Muscle layer of duodenum (tissue), 2 donors: Measurements from ENCODE around the gene TOP2A.

ENCODE experiments used
- H3K27ac ChIP-seq: one replicate; pipeline ENCODE4 v1.7.0; 2013; ENCODE audit warnings: mild to moderate bottlenecking, low read length
- H3K27me3 ChIP-seq: one replicate; pipeline ENCODE4 v1.7.0; 2013; ENCODE audit warnings: low read depth, mild to moderate bottlenecking, control low read depth, low read length
- H3K36me3 ChIP-seq, 2 donors: one replicate each; pipeline ENCODE4 v1.7.0; 2013; ENCODE audit warnings: low read length in 2 of 2, control low read depth in 1 of 2, mild to moderate bottlenecking in 1 of 2; ENCODE audit not compliant: insufficient read depth in 2 of 2, control insufficient read depth in 1 of 2
- H3K4me1 ChIP-seq, 2 donors: one replicate each; pipeline ENCODE4 v1.7.0; 2013; ENCODE audit warnings: low read length in 2 of 2, mild to moderate bottlenecking in 2 of 2, control low read depth in 1 of 2, moderate library complexity in 1 of 2; ENCODE audit not compliant: insufficient read depth in 2 of 2, control insufficient read depth in 1 of 2
- H3K4me3 ChIP-seq, 2 donors: one replicate each; pipeline ENCODE4 v1.7.0; 2013; ENCODE audit warnings: low read length in 2 of 2, low read depth in 1 of 2, mild to moderate bottlenecking in 1 of 2
- H3K9me3 ChIP-seq, 2 donors: one replicate each; pipeline ENCODE4 v1.7.0; 2013; ENCODE audit warnings: low read length in 2 of 2, control low read depth in 1 of 2, mild to moderate bottlenecking in 1 of 2; ENCODE audit not compliant: control insufficient read depth in 1 of 2
- donor health status: healthy.

The TOP2A gene

DNA sequence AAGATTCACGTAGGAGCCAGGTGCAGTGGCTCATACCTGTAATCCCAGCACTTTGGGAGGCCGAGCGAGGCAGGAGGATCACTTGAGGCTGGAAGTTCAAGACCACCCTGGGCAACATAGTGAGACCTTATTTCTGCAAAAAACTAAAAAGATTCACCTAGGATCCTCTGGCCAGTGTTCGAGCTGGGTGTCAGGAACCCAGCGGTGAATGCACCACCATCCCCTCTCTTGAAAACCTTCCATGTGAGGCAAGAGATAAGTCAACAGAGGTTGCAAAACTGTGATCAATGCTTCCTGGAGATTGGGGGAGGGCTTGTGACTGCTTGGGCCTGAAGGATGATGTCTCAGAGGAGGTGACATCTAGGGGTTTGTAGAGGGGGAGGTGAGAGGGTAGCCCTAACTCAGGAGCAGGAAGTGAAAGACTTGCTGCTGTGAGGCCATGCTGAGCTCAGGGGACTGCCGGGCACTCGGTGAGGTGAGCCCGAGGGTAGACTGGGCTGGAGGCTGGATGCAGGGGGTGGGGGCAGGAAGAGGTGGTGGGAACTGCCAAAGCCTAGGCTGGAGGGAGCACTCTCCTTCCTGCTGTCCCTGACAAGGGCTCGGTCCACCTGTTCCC, 64.8 kb downstream of the TOP2A start:
- no peak overlapping the region for H3K4me3 ChIP-seq
- peaks cover 27 to 70% of the 10 kb centered on the region in 2 donors for H3K4me1 ChIP-seq
- no peaks in the 10 kb centered on the region for H3K9me3 ChIP-seq
- no peaks in the 10 kb centered on the region for H3K27me3 ChIP-seq
- no peak overlapping the region for H3K27ac ChIP-seq
- H3K36me3 ChIP-seq, result peaks cover 30 to 66% of the 10 kb centered on the region in 2 donors

DNA sequence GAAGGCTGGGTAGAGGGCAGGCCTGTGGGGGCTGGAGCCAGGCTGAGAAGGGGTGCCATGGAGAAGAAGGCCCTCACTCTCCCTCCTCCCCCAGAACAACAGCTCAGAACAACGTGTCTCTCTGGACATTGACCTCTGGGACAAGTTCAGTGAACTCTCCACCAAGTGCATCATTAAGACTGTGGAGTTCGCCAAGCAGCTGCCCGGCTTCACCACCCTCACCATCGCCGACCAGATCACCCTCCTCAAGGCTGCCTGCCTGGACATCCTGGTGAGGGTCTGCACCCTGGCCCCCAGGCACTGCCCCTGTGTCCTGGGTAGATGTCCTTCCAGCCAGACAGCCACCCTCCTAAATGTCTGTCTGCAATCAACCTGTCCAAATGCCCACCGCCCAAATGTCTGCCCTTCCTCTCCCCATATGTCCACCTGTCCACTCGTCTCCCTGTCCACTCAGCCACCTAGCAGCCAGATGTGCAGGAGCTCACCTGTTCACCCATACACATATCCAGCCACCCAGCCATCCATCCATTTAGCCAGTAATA, 65.4 kb downstream of the TOP2A start:
- no peaks in the 10 kb centered on the region for H3K9me3 ChIP-seq
- no peak overlapping the region for H3K27ac ChIP-seq
- peaks cover 30 to 71% of the 10 kb centered on the region in 2 donors for H3K4me1 ChIP-seq
- H3K4me3 ChIP-seq, result no peak overlapping the region
- H3K27me3 ChIP-seq, result no peaks in the 10 kb centered on the region
- peaks cover 30 to 66% of the 10 kb centered on the region in 2 donors for H3K36me3 ChIP-seq

DNA sequence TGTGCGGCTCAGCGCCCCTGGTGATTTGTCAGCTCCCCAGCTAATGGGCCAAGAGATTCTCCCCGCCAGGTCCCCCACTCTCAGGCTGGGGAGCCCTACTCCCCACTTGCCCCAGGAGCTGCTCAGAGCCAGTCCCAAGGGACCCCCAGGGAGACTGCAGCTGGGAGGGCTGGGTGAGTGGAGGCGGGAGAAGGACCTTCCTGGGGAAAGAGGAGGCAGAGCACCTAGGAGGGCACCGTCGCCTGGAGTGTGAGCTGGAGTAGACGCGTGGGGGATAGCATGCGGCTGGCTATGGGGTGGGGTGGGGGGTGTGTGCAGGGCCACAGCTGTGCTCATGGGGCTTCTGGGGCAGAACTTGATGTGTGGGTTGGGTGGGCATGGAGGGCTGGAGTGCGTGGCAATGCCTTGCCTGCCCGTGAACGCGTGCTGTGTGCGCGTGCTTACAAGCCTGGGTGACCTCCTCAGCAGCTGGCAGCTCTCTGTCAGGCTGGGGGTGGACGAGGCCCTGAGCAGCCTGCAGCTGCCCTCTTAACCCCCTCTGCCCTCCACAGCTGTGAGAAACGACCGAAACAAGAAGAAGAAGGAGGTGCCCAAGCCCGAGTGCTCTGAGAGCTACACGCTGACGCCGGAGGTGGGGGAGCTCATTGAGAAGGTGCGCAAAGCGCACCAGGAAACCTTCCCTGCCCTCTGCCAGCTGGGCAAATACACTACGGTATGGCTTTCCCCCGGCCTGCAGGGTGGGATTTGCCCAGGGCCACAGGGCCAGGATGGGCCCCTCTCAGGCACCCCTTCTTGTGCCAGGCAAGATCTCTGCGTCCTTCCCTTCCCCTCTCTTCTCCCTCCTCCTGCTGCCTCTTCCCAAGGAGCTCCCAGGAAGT, 66.1 kb downstream of the TOP2A start:
- Histone ChIP-seq H3K4me1 (peaks cover 37 to 75% of the 10 kb centered on the region in 2 donors), H3K9me3 (no peaks in the 10 kb centered on the region), H3K27ac (no peak overlapping the region), H3K4me3 (no peak overlapping the region), H3K36me3 (peaks cover 30 to 66% of the 10 kb centered on the region in 2 donors), H3K27me3 (no peaks in the 10 kb centered on the region)

DNA sequence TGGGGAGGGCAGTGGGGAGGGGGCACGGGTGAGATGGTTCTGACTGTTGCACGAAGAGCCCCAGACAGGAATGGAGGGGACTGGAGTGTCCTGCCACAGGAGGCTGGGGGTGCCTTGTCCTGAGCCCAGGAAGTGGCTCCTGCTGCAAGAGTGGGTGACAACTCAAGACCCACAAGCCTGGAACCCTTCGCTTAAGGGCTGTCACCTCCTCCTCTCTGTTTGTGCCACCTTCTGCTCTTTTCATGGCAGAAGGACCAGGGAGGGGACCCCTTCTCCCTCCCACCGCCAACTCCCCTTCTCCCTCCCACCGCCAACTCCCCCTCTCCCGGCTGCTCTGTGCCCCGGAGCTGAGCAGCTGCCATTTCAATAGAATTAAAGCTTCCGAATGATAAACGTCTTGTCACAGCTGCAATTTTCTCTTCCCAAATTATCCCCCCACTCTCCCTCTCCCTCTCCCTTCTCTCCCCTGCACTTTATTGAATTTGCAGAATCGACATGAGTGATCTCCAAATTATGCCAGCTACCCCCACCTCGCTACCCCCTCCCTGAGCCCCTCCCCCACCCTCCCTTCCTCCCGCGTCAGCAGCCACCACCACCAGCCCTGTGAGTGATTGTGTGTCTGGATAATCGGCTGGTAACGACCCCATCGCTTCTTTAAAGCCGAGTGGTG, 66.9 kb downstream of the TOP2A start:
- Histone ChIP-seq H3K4me1 (peaks cover 41 to 76% of the 10 kb centered on the region in 2 donors), H3K27me3 (no peaks in the 10 kb centered on the region), H3K36me3 (peaks cover 30 to 60% of the 10 kb centered on the region in 2 donors), H3K9me3 (no peaks in the 10 kb centered on the region), H3K27ac (no peak overlapping the region), H3K4me3 (no peak overlapping the region)

GRCh38 chr17:40349895-40350688, 67.6 kb downstream of the TOP2A start:
- Histone ChIP-seq H3K9me3 (no peaks in the 10 kb centered on the region), H3K4me1 (peaks cover 44 to 73% of the 10 kb centered on the region in 2 donors), H3K27me3 (no peaks in the 10 kb centered on the region), H3K27ac (no peak overlapping the region), H3K4me3 (peak overlapping the region in 1 of 2 donors; percentile 9), H3K36me3 (peaks cover 30 to 53% of the 10 kb centered on the region in 2 donors)

DNA sequence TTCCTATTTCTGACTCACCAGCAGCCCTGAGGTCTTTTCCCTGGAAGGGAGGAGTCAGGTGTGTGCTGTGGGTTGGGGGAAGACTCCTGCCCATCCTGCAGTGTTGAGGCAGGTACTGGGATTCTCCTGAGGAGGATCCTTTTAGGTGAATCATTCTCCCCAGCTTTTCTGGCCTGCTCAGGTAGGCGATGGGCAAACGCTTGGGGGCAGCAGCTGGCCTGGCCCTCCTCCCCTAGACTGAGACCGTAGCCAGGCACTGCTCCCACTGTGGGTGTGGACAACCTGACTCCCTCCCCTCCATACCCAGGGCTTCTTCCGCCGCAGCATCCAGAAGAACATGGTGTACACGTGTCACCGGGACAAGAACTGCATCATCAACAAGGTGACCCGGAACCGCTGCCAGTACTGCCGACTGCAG, 68.2 kb downstream of the TOP2A start:
- Histone ChIP-seq H3K36me3 (peaks cover 30 to 49% of the 10 kb centered on the region in 2 donors), H3K27me3 (no peaks in the 10 kb centered on the region), H3K4me1 (peaks cover 48 to 71% of the 10 kb centered on the region in 2 donors), H3K27ac (no peak overlapping the region), H3K4me3 (peak overlapping the region in 1 of 2 donors; percentile 9), H3K9me3 (no peaks in the 10 kb centered on the region)

DNA sequence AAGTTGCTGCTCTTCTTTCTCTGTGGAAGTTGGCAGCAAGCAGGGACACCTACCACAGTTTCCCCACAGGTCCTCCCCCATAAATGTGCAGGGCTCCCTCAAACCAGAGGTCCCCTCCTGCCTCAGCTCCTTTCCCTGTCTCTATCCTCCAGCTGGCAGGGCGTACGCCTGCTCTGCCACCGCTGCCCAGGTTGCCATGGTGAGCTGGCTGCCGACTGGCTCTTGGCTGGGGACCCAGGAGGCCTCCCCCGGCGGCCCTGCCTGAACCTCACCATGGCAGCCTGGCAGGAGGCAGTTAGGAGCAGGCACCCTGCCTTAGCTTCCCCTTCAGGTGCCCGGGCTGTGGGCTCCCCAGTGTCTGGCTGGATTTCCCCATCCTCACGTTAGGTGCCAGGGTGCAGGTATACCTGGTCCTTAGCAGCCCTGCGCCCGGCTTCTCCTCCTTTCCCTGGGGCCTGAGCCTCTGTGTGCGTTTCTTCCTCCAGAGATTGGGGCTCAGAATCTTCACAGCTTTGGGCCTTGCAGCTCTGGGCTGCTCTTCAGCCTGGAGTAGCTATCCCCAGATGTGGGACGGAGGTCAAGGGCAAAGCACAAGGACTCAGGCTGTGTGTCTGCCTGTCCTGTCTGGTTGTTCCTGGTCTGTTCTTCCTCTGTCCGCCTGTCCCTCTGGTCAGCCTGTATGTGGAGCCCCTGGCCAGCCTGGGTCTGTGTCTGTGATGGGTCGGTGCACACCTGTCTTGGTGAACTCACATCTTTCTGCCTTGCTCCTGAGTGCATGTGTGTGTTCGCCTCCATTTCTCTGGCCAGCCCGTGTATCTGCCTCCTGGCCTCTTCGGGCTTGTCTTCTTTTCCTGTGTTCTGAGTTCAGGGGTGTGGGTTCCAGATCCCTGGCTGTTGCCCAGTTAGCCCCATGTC, 68.9 kb downstream of the TOP2A start:
- no peaks in the 10 kb centered on the region for H3K27me3 ChIP-seq
- peaks cover 30 to 44% of the 10 kb centered on the region in 2 donors for H3K36me3 ChIP-seq
- peaks cover 50 to 71% of the 10 kb centered on the region in 2 donors for H3K4me1 ChIP-seq
- no peak overlapping the region for H3K27ac ChIP-seq
- H3K4me3 ChIP-seq, result peak overlapping the region; percentile 3 to 37
- no peaks in the 10 kb centered on the region for H3K9me3 ChIP-seq

GRCh38 chr17:40348136-40348504, 69.6 kb downstream of the TOP2A start:
- peak overlapping the region; percentile 4 for H3K27ac ChIP-seq
- peak overlapping the region in 1 of 2 donors; percentile 37 for H3K4me3 ChIP-seq
- peaks cover 50 to 76% of the 10 kb centered on the region in 2 donors for H3K4me1 ChIP-seq
- H3K9me3 ChIP-seq, result no peaks in the 10 kb centered on the region
- H3K36me3 ChIP-seq, result peaks cover 28 to 43% of the 10 kb centered on the region in 2 donors
- no peaks in the 10 kb centered on the region for H3K27me3 ChIP-seq

GRCh38 chr17:40347319-40348135, 70.2 kb downstream of the TOP2A start:
- Histone ChIP-seq H3K4me3 (peak overlapping the region; percentile 37 to 44), H3K9me3 (no peaks in the 10 kb centered on the region), H3K36me3 (peaks cover 23 to 37% of the 10 kb centered on the region in 2 donors), H3K27ac (peak overlapping the region; percentile 92), H3K27me3 (no peaks in the 10 kb centered on the region), H3K4me1 (peaks cover 49 to 76% of the 10 kb centered on the region in 2 donors)
